GM10847 (cell line): ENCODE results near the gene JOSD1.

Experiments
- POLR2A ChIP-seq: IDR thresholded peaks from 2 replicates; pipeline ENCODE4 v1.6.1; 2011; ENCODE audit not compliant: insufficient read length; ENCODE audit errors: extremely low read depth

The JOSD1 gene

DNA sequence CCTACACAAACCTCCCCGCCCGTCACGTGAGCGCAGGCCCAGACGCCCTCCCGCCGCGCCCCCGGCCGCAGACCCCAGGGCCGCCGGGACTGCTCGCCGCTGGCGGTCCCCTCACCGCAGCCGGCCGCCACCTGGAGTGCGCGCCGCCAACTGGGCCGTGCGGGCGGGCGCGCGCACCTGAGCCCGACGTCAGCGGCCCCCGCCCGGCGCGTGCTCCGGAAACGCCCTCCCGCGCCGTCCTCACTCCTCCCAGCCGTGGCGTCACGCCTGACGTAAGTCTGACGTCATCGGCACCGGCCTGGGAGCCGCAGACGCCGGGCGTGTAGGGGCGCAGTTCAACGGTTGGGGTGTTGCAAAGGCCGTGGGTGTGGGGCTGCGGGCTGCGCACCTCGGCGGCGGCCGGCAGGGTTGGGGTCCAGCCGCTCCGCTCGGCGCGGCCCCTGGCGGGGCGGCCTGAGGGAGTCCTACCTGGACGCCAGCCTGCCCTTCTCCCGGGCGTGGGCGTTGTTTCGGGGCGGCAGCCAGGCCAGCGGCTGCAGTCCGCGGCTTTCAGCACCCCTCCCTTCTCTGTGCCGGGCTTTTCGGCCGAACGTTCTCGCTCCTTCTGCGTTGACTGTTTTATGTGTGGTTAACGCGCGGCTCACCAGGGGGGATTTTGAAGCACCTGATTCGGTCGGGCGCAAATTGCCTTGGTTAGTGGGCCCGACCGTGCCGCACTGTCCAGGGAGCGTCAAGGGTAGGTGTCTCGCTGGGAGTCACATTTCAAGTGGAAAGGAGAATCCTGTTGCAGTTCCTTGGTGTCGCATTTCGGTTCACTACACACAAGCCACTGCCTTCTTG is at the start of gene JOSD1:
Gene JOSD1 (minus strand): TSS at position 155 of the 840 bp plus-strand sequence. CDS start 956 bp downstream, outside the sequence.
- peak; percentile 79 for TF ChIP-seq POLR2A

DNA sequence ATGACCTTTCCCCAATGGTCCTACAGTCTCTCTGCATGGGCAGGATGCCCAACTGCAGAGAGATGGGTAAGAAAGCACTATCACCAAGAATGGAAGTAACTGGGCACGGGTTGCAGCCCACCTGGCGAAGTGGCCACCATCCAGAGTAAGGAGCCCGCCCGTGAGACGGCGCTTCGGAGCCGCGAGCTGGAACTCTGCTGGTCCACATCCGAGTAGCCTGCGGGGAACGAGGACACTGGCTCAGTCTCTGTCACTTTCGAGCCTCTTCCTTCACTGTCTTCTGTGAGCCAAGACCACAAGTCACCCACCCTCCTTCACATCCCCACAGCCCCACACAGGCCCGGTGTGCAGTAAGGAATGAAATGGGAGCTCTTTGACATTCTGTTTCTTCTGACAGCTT is 49.4 kb upstream of the JOSD1 start:
- TF ChIP-seq POLR2A: no peak

DNA sequence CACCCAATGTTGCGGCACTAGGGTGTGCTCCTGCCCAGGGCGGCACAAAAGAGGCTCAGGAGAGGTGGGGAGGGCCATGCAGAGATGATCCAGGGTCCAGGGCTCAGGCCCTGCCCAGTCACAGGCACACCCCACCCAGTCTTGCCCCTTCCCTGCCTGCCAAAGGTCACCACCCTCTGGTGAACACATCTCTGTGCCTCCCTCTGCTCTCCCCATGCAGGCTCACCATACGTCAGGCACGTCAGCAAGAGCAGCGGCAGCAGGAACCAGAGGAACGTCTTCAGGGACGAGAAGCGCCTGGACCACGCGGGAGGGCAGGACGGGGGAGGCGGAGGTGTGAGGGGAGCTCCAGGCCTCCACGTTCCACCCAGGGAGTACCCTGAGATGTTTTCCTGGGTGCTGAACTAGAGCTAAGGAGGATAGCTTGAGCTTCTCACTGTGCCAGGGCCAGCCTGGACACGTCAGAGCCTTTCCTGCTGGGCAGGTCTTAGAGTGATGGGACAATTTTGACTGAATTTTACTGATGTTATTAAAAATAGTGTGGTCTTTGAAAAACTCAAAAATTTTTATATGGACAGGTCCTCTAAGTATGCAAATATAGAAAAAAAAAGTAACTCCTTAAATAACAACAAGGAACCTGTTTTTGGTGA is 47.9 kb upstream of the JOSD1 start:
- TF ChIP-seq POLR2A: no peak

DNA sequence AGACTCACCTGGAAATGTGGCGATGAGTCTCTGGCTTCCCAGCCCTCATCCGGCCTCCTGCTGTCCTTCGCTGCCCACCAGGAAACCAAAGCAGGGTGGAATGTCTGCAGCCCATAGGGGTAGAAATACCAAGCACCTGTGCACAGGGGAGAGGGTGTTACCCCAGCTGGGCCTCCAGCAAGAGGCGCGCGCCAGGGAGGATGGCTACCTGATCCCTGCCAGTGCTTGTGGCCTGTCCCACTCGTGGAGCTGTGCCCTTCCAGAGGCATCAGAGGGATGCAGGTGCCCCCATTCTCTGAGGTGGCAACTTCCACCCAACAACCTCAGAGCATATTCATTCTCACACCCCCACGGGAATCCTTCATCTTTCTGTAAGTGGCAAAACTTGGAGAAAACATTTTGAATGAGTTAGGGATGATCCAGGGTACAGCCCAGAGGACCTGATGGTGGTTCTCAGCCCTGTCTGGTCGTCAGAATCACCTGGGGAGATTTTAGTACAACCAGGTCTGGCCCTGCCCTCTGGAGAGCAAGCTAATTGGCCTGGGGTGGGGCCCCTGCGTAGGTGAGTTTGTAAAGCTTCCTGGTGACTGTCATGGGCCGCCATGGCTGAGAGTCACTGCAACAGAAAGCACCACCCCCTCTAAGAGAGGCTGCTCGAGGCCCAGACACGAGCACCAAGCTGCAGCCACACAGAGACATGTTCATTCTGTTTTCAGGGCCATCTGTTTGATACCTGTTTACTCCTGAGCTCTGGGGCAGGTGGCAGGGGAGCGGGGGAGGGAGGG is 45.1 kb upstream of the JOSD1 start:
- no peak for TF ChIP-seq POLR2A

DNA sequence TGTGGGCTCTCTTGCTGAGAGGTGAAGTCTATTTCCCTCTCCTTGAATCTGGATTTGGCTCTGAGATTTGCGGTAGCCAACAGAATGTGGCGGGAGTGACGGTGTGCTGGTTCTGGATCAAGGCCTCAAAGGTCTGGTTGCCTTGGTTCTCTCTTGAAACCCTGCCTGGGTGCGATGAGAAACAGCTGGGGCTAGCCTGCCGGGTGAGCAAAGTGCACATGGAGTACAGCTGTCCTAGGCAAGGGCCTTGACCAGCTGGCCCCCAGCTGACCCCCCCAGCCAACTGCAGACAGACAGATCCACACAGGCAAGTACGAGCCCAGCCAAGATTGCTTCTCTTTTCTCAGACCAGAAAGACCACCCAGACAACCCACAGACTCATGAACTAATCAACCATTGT is 44.2 kb upstream of the JOSD1 start:
- TF ChIP-seq POLR2A: no peak

DNA sequence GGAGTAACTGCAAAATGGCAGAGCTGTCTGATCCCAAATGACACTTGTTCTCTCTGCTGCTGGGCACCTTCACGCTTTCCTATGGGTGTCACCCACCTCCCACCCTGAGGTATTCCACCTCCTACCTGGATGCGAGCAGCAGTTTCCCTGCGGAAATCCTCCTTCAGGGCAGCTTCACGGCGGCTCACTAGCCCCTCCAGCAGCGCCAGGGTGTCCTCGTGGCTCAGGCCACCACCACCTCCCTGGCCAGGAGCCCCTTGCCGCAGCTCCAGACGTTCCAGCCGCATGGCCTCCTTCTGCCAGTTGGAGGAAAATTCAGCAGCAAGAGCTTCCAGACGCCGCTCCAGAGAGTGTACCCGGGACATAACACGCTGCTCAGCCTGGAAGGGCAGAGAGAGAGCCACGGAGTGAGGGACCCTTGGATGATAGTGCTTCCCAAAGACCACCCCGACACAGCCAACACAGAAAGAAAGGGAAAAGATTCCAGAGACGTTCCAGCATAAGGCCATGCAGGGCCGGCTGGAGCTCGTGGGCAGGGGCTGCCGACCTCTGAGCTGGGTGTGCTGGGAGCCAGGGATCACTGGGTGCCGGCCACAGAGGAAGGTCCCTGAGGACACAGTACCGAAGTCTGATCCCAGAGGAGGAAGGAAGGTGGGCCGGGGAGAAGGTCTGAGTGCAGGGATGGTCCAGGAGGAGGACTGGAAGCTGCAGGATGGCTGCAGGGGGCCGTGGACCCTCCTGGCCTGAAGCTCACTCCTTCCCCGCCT is 41.6 kb upstream of the JOSD1 start:
- no peak for TF ChIP-seq POLR2A

DNA sequence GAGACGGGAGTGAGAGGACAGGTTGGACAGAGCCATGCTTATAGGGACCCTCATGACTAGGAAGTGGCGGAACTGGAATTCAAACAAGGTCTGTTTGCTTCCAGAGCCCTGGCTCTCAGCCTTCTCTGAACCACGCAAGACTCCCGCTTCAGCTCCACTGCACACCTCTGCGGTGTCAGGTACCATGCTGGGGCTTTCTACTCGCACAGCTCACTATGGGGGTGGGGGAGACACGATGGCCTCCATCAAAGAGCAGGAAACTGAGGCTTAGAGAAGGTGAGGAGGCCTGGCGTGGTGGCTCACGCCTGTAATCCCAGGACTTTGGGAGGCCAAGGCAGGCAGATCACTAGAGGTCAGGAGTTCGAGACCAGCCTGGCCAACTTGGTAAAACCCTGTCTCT is 40.8 kb upstream of the JOSD1 start:
- TF ChIP-seq POLR2A: no peak

DNA sequence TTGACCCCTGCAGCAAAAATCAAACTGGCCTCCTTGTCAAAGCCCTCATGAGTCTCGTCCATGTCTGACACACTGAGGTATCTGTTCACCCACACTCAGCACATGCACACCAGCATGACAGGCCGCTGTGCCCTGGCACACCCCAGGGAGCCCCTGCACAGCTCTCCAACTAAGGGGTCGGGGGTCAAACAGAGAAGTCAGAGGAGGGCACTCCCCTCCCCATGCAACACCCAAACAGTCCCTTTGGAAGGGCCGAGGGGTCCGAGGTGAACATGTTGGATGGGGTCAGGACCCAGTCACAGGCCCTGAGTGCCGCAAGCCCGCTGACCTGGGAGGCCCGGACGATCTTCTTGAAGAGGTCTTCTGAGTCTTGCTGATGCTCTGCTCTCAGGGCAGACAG is 40.4 kb upstream of the JOSD1 start:
- no peak for TF ChIP-seq POLR2A

DNA sequence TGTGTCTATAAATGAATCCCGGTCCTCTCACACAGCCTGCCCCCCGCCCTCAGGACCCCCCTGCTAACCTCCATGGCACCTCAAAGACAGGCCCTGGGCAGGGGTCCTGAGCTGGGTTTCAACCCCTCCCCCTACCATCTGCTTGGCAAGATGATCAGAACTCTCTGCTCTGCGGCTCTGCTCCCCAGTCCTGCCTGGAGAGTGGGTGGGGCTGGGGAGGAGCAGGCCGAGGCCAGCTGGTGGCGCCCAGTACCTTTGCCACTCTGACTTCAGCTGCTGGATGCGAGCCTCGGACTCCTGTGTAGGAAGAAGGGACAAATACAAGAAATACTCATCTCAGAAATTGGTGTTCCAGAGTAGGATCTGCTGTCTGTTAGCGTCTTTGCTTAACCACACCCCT is 40.0 kb upstream of the JOSD1 start:
- no peak for TF ChIP-seq POLR2A

DNA sequence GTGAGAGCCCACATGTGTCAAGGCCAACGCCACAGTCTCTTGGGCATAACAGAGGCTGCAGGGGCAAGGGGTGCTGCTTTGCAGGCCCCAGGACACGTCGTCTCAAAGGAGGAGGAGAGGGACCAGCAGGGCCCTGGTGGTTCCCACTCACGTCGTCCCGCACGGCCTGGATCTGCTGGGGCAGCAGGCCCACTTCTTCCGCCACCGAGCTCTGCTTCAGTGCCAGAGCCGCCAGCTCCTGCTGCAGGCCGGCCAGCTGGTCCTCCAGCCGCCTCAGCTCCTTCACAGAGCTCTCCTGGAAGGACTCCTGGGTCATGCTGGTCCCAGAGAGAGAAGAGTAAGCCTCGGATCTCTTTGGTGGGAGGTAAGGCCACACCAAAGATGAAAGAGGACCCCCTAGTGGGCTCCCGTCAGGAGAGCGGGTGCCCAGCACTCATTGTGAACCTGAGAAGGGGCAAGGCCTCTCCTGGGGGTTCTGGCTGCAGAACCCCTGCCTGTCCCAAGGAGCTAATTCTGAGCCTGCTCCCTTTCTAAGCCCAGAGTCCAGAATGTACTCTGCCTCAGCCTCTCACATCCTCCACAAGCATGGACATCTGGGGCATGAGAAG is 39.5 kb upstream of the JOSD1 start:
- no peak for TF ChIP-seq POLR2A

DNA sequence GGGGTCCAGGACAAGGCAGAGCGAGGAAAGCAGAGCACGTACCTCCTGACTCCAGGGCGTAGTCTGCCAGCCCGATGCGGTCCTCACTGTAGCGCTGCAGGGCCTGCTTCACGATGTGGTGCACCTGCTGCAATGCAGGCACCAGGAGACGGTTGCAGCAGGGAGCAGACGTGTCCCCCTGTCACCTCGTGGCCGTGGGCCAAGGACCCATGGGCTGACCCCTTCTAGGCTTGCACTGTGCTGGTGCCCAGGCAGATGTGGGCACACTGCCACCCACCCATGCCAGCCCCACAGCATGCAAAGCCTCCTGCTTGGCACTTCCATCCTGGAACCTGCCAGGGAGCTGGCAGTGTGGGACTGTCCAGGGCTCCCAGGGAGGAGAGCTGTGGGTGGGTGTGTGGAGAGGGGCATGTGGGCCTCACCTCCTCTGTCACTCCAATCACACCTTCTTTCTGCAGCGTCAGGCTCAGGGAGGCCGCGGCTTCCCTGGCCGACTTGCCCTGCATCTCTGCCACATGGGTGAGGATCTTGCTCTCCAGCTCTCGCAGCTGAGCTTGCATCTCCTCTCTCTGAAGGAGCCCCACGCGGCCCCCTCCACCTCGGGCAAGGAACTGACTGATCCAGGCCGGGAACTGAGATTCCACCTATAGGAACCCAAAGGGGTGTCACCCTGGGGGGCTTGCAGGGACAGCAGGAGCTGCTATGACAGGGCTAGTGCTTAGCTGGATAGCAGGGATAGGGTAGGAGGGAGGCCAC is 38.7 kb upstream of the JOSD1 start:
- no peak for TF ChIP-seq POLR2A

DNA sequence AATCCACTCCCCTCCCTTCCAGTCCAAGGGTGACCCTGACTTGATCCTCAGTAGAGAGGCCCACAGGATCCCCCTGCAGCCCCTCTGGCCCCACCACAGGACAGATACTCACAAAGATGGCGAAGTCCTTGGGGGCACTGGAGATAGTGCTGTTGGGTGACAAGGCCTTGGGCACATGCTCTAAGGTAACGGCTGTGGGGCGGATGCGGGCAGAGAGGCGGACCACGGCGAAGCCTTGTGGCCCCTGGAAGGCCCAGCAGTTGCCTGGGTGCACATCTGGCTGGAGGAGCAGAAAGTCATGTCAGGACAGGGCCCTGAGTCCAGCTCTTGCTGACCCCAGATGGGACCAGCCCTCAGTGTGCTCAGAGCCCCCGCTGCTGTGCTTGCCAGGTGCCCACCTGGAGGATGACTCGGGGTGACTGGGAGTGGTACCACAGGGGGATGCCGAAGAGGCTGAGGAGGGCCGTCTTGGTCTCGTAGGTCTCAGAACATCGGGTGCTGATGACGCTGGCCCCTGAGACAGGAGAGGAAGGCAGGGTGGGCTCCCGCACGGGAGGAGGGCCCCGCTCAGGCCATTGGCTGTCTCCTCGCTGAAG is 37.8 kb upstream of the JOSD1 start:
- peak; percentile 14 for TF ChIP-seq POLR2A

DNA sequence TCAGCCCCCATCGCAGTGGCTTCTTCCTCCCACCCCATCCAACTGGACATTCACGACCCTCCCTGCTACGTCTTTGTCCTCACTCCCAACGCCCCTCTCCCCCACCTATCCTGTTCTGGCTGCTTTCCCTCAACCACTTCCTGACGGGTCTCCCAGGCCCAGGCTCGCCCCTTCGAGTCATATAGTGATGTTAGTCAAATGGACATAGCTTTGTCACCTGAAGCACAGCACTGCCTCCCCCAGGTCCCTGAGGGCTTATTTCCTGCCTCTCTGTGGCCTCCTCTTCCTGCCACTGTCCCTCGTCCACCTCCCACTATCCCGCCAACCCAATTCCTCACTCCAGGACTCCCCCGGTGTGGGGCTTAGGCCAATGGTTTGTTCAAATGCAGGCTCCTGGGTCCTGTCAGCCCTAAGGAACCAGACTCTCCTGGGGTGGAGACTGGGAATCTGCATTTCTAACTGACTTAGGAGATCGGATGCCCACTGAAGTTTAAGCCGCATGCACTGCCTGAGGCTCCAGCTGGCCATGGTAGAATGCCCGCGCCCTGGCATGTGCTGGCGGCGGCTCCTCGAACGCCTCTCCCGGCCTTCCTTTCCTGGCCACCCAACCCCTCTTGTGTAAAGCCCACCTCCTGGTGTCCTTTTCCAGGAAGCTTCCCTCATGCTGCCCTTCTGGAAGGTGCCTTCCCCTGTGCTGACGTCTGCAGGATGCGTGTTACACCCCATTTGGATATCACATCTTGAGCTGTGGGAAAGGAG is 36.7 kb upstream of the JOSD1 start:
- no peak for TF ChIP-seq POLR2A
